ENCODE results near the gene EDEM1.

EDEM1 gene

DNA sequence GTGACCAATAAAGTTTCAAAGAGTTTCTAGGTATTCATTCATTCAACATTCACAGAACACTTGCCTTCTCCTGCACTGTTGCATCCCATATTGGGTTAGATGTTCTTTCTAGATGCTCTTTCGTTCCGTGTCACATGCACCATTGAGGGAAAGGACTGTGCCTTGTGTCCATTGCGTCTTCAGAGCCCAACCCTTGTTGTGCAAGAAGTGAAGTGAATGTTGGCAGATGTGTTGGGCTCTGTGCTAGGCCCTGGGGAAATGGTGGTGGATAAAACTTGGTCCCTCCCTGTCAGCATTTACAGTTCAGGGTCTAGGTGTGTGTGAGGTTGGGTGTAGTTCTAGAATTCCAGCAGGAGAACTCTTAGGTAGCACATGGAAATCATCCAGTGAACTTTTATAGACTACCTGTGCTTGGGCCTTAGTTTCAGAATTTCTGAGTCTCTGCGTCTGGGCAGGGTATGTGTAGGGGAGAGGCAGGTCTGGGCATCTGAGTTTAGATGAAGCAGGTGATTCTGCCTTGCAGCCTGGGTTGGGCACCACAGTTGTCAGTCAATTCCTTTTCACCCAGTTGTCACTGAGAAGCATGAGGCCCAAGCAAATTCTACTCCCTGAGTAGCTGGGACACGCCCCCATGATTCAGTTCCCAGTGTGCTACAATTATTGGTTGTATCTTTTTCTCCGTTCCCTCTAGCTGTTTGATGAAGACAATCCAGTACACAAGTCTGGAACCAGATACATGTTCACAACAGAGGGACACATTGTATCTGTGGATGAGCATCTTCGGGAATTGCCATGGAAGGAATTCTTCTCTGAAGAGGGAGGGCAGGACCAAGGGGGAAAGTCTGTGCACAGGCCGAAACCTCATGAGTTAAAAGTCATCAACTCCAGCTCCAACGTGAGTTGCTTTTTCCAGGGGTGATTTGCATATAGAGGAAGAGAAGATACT lies 25.4 kb downstream of the EDEM1 start:
- TF ChIP-seq, protein P1, sequence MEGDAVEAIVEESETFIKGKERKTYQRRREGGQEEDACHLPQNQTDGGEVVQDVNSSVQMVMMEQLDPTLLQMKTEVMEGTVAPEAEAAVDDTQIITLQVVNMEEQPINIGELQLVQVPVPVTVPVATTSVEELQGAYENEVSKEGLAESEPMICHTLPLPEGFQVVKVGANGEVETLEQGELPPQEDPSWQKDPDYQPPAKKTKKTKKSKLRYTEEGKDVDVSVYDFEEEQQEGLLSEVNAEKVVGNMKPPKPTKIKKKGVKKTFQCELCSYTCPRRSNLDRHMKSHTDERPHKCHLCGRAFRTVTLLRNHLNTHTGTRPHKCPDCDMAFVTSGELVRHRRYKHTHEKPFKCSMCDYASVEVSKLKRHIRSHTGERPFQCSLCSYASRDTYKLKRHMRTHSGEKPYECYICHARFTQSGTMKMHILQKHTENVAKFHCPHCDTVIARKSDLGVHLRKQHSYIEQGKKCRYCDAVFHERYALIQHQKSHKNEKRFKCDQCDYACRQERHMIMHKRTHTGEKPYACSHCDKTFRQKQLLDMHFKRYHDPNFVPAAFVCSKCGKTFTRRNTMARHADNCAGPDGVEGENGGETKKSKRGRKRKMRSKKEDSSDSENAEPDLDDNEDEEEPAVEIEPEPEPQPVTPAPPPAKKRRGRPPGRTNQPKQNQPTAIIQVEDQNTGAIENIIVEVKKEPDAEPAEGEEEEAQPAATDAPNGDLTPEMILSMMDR (IDR thresholded peaks at IDR 0.05; ENCODE audit: low read depth, low read length, missing control alignments): no peak
- H3K4me3 ChIP-seq (ENCODE audit: low read depth, low read length): no peak overlapping the region
- DNase-seq (ENCODE audit: low read depth): no peak

GRCh38 chr3:5213574-5213966 lies 26.1 kb downstream of the EDEM1 start:
- TF ChIP-seq, protein P1 (IDR thresholded peaks at IDR 0.05; ENCODE audit: low read depth, low read length, missing control alignments): no peak
- DNase-seq (ENCODE audit: low read depth): no peak
- H3K4me3 ChIP-seq (ENCODE audit: low read depth, low read length): no peak overlapping the region

- no peak overlapping the region for H3K4me3 ChIP-seq (ENCODE audit: low read depth, low read length)
- no peak for DNase-seq (ENCODE audit: low read depth)
- TF ChIP-seq, protein P1 (IDR thresholded peaks at IDR 0.05; ENCODE audit: low read depth, low read length, missing control alignments): no peak
Observed at GRCh38 chr3:5214352-5214751, 26.8 kb downstream of the EDEM1 start.

GRCh38 chr3:5217824-5218595 lies 30.5 kb downstream of the EDEM1 start:
- no peak for DNase-seq (ENCODE audit: low read depth)
- TF ChIP-seq, protein P1 (IDR thresholded peaks at IDR 0.05; ENCODE audit: low read depth, low read length, missing control alignments): no peak
- no peak overlapping the region for H3K4me3 ChIP-seq (ENCODE audit: low read depth, low read length)

DNA sequence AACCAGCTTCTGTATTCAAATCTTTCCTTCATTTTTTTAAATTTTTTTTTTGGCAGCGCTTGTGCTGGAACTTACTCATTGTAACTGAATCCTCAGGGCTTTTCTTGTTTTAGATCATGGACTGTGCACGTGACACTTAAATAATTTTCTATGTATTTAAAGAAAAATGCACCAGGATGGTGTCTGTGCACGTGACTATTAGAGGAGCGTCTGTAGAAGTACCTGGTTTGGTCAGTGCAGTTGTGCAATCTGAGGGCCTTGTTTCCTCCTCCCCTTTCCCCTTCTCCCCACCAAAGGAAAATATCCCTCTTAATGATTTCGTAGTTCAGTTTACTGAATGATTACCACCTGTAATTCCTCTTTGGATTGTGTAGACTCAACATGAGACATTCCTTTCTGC lies 31.3 kb downstream of the EDEM1 start:
- TF ChIP-seq, protein P1 (IDR thresholded peaks at IDR 0.05; ENCODE audit: low read depth, low read length, missing control alignments): no peak
- H3K4me3 ChIP-seq (ENCODE audit: low read depth, low read length): no peak overlapping the region
- no peak for DNase-seq (ENCODE audit: low read depth)

GRCh38 chr3:5219216-5219615 lies 31.7 kb downstream of the EDEM1 start:
- no peak overlapping the region for H3K4me3 ChIP-seq (ENCODE audit: low read depth, low read length)
- no peak for DNase-seq (ENCODE audit: low read depth)
- TF ChIP-seq, protein P1 (IDR thresholded peaks at IDR 0.05; ENCODE audit: low read depth, low read length, missing control alignments): no peak

Measured in GM12864 (cell line).